ENCODE measurements around the gene TRIM6. TPM values are rescaled to one million over a fixed set of nuclear protein-coding genes. Genes with fewer than 3 reads are reported as not detected.
A peak's percentile ranks its signal among the peaks of the same experiment; 100 is the strongest.
"Not testable (repeated sequence)": the region's sequence is repeated elsewhere in the genome, so short reads cannot be mapped to it uniquely, and the experiment has no call there.

TRIM6 gene
- total and polyA plus RNA-seq, 2 donors = 4.1 to 5.5 TPM

DNA sequence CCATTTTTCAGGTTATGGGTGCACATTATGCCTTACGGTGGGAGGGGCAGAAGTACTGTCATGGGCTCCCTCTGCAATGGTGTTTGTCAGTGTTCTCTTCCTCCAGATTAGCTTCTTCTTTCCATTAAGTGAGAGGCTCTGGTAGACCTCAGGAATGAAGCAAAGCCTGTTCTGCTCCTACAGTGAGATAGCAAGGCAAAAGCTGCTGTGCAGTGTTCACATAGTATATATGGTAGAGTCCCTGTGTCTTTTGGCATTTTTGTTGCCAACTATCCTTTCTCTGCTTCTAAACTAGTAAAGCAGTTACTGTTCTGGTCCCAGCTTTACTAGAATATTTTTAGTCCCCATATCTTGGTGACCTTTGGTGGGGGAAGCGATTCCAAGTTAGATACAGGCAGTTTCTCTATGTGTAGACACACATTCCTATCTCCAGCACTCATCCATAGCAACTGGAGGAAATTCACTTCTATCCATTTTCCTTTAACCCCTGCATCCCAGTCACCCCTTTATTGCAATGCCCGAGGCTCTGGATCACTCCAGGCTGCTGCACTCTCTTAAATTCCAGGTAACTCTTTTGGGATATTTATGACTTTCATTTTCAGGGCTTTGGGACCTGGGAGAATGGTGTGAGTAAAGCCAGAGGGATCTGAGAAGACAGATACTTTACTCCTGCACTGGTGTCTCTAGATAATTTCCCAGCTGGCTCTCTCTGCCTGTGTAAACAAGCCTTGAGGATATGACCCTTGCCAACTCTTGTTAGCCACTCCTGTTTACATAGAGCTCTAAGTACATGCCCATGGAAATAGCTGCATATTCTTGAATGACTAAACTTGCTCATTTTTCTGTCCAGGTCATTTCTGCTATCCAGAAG, 24.4 kb downstream of the TRIM6 start:
- WGBS = 15% methylated on average over 3 of the region's 3 CpGs
- no peak overlapping the region for H3K4me3 ChIP-seq (ENCODE audit: low read depth, low read length)
- H3K27ac ChIP-seq (ENCODE audit: low read depth) = no peak overlapping the region
- H3K4me1 ChIP-seq (ENCODE audit: insufficient read depth) = no peaks in the 10 kb centered on the region
- no peak for DNase-seq (ENCODE audit: extremely low spot score)
- no peaks in the 10 kb centered on the region for H3K36me3 ChIP-seq (ENCODE audit: insufficient read depth)

- Histone ChIP-seq H3K4me3 (ENCODE audit: low read depth, low read length) (no peak overlapping the region), H3K4me1 (ENCODE audit: insufficient read depth) (no peaks in the 10 kb centered on the region), H3K27ac (ENCODE audit: low read depth) (no peak overlapping the region), H3K36me3 (ENCODE audit: insufficient read depth) (no peaks in the 10 kb centered on the region)
- no peak for DNase-seq (ENCODE audit: extremely low spot score)
These were observed 25.1 kb downstream of the TRIM6 start for GRCh38 chr11:5621580-5621979.

GRCh38 chr11:5622802-5623201, 26.4 kb downstream of the TRIM6 start:
- no peak overlapping the region for H3K27ac ChIP-seq (ENCODE audit: low read depth)
- 96% methylated on average over 3 of the region's 3 CpGs for WGBS

GRCh38 chr11:5624489-5625279, 28.2 kb downstream of the TRIM6 start, which contains the start of gene TRIM34:
Gene TRIM34 (plus strand): TSS chr11:5625001. CDS start chr11:5632332, 7,331 bp downstream.
- peak; percentile 70 for DNase-seq (ENCODE audit: extremely low spot score)
- WGBS = 19% methylated on average over 7 of the region's 7 CpGs
- Histone ChIP-seq H3K36me3 (ENCODE audit: insufficient read depth) (no peaks in the 10 kb centered on the region), H3K4me3 (ENCODE audit: low read depth, low read length) (peak within 1 kb of the TSS; percentile 63), H3K27ac (ENCODE audit: low read depth) (peak within 1 kb of the TSS; percentile 80), H3K4me1 (ENCODE audit: insufficient read depth) (no peaks in the 10 kb centered on the region)

More at GRCh38 chr11:5622802-5623201, 26.4 kb downstream of the TRIM6 start:
- H3K36me3 ChIP-seq (ENCODE audit: insufficient read depth) = no peaks in the 10 kb centered on the region
- DNase-seq (ENCODE audit: extremely low spot score) = no peak
- H3K4me1 ChIP-seq (ENCODE audit: insufficient read depth) = no peaks in the 10 kb centered on the region
- H3K4me3 ChIP-seq (ENCODE audit: low read depth, low read length) = no peak overlapping the region

DNA sequence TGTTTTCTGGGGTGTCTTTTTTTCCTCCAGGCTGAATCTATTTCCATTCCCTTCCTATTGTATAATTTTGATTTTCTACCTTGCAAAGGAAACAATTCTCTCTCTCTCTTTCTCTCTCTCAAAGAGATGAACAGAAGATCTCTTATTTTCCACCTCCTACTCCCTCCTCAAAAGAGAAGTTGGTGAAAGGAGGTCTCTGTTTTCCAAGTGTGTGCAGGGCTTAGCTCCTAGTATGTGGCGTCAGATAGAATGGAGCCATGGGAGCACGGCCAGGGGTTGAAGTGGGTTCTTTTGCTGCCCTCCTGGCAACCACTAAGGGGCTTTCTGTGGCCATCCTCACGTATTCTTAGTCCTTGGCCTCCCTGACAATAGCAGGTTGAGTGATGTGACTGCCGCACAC, 28.8 kb downstream of the TRIM6 start:
- no peaks in the 10 kb centered on the region for H3K36me3 ChIP-seq (ENCODE audit: insufficient read depth)
- no peak for DNase-seq (ENCODE audit: extremely low spot score)
- 9% methylated on average over 4 of the region's 4 CpGs for WGBS
- no peaks in the 10 kb centered on the region for H3K4me1 ChIP-seq (ENCODE audit: insufficient read depth)
- H3K27ac ChIP-seq (ENCODE audit: low read depth) = peak overlapping the region; percentile 53
- H3K4me3 ChIP-seq (ENCODE audit: low read depth, low read length) = peak overlapping the region; percentile 63

DNA sequence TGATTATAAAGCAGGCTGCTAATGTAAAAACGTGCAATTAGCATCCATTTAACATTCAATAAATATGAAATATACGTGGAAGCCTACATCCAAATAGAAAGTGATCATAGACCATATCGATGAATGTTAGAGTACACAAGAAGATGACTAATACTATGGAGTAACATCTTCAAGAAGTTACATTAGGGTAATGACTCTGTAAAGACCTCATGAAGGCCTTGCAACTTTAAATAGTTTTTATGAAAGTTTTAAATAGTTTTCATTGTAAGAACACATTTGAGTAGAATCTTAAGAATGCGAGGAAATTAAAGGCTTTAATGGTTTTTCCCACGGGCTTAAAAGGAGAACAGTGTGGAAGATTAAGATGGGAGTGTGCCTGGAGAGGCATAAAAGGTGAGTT, 29.8 kb downstream of the TRIM6 start:
- Histone ChIP-seq H3K36me3 (ENCODE audit: insufficient read depth) (no peaks in the 10 kb centered on the region), H3K4me1 (ENCODE audit: insufficient read depth) (no peaks in the 10 kb centered on the region), H3K4me3 (ENCODE audit: low read depth, low read length) (no peak overlapping the region), H3K27ac (ENCODE audit: low read depth) (no peak overlapping the region)
- DNase-seq (ENCODE audit: extremely low spot score) = no peak
- WGBS = 79% methylated on average over 5 of the region's 5 CpGs

GRCh38 chr11:5631417-5631816, 35.0 kb downstream of the TRIM6 start:
- Histone ChIP-seq H3K4me1 (ENCODE audit: insufficient read depth) (no peaks in the 10 kb centered on the region), H3K27ac (ENCODE audit: low read depth) (no peak overlapping the region), H3K4me3 (ENCODE audit: low read depth, low read length) (no peak overlapping the region), H3K36me3 (ENCODE audit: insufficient read depth) (peaks cover 5% of the 10 kb centered on the region)
- no peak for DNase-seq (ENCODE audit: extremely low spot score)
- 88% methylated on average over 2 of the region's 2 CpGs for WGBS

- Histone ChIP-seq H3K27ac (ENCODE audit: low read depth) (no peak overlapping the region), H3K4me3 (ENCODE audit: low read depth, low read length) (no peak overlapping the region), H3K36me3 (ENCODE audit: insufficient read depth) (peaks cover 5% of the 10 kb centered on the region), H3K4me1 (ENCODE audit: insufficient read depth) (no peaks in the 10 kb centered on the region)
- DNase-seq (ENCODE audit: extremely low spot score) = no peak
- WGBS = 87% methylated on average over 5 of the region's 5 CpGs
These were observed 35.7 kb downstream of the TRIM6 start for GRCh38 chr11:5631969-5632635.

GRCh38 chr11:5639953-5640352, 43.5 kb downstream of the TRIM6 start:
- DNase-seq (ENCODE audit: extremely low spot score) = no peak
- 87% methylated on average over 1 of the region's 1 CpG for WGBS
- H3K4me1 ChIP-seq (ENCODE audit: insufficient read depth) = no peaks in the 10 kb centered on the region
- H3K4me3 ChIP-seq (ENCODE audit: low read depth, low read length) = no peak overlapping the region
- no peak overlapping the region for H3K27ac ChIP-seq (ENCODE audit: low read depth)
- H3K36me3 ChIP-seq (ENCODE audit: insufficient read depth) = peaks cover 2% of the 10 kb centered on the region

DNA sequence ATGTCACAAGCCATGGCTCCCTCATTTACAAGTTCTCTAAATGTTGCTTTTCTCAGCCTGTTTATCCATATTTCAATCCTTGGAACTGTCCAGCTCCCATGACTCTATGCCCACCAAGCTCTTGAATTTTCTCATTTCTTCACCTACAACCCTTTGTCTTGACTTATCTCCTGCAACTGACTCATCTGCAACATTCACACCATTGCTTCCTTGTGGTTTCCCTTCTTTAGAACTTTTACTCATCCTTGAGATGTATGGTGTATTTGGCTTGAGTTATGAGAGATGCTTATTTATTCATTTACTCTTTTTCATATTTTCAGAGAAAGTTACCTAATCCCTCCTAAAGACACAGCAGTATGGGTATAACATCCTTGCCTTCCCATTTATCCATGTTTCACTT, 47.1 kb downstream of the TRIM6 start:
- Histone ChIP-seq H3K4me3 (ENCODE audit: low read depth, low read length) (no peak overlapping the region), H3K36me3 (ENCODE audit: insufficient read depth) (no peaks in the 10 kb centered on the region), H3K27ac (ENCODE audit: low read depth) (no peak overlapping the region), H3K4me1 (ENCODE audit: insufficient read depth) (no peaks in the 10 kb centered on the region)
- DNase-seq (ENCODE audit: extremely low spot score) = no peak

DNA sequence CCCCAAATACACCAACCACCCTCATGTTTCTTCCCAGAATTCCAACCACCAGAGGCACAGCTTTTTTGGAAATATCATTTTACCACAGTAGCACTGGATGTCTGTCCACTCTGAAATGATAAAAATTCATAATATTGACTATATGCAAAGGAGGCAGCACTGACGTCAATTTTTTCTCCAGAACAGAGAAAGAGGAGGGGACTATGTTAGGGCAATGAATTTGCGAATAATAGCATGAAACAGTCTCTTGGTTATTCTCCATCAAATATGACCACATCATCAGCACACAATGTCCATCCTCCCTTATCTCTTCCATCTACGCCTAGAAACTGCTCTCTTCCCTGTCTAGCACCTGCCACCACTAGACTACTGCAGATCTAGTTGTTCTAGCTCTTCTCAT, 49.7 kb downstream of the TRIM6 start:
- no peaks in the 10 kb centered on the region for H3K36me3 ChIP-seq (ENCODE audit: insufficient read depth)
- H3K4me3 ChIP-seq (ENCODE audit: low read depth, low read length) = no peak overlapping the region
- no peaks in the 10 kb centered on the region for H3K4me1 ChIP-seq (ENCODE audit: insufficient read depth)
- DNase-seq (ENCODE audit: extremely low spot score) = no peak
- H3K27ac ChIP-seq (ENCODE audit: low read depth) = no peak overlapping the region
- 93% methylated on average over 3 of the region's 3 CpGs for WGBS

DNA sequence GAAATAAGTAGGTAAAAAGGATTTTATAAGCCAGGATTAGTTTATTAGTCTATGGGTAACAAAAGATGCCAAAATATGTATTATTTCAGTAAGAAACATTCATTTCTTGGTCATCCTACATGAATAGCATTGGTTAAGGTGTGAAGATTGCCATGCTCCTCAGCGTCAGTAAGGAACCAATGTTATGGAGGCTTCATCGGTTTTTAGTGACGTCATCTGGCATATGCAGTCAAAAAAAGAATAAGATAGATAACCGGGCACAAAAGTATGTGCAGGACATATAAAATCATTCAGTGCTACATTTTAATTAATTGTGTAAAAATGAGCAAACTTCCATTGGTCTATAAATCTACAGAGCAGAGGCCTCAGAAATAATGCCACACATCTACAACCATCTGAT, 59.0 kb downstream of the TRIM6 start:
- Histone ChIP-seq H3K36me3 (ENCODE audit: insufficient read depth) (no peaks in the 10 kb centered on the region), H3K4me3 (ENCODE audit: low read depth, low read length) (no peak overlapping the region)

GRCh38 chr11:5656956-5657355, 60.5 kb downstream of the TRIM6 start:
- H3K4me1 ChIP-seq (ENCODE audit: insufficient read depth); H3K36me3 ChIP-seq (ENCODE audit: insufficient read depth); DNase-seq (ENCODE audit: extremely low spot score); H3K4me3 ChIP-seq (ENCODE audit: low read depth, low read length); H3K27ac ChIP-seq (ENCODE audit: low read depth): not testable (repeated sequence)
- WGBS = 94% methylated on average over 2 of the region's 2 CpGs

More for the DNA sequence above, 59.0 kb downstream of the TRIM6 start:
- no peak overlapping the region for H3K27ac ChIP-seq (ENCODE audit: low read depth)
- WGBS = 97% methylated on average over 4 of the region's 4 CpGs
- DNase-seq (ENCODE audit: extremely low spot score) = no peak
- H3K4me1 ChIP-seq (ENCODE audit: insufficient read depth) = no peaks in the 10 kb centered on the region

Data from urinary bladder (tissue), 4 donors.